HG02840 (cell line): Measurements from ENCODE around the gene ZNF79.
A peak's percentile ranks its signal among the peaks of the same experiment; 100 is the strongest.

ENCODE experiments used
- ATAC-seq: cut with Tn5 transposase; IDR thresholded peaks from one replicate; pipeline ENCODE4 v1.9.1; 2021; ENCODE audit warnings: mild to moderate bottlenecking, moderate library complexity, moderate number of reproducible peaks; ENCODE audit not compliant: unreplicated experiment, low FRiP score

ZNF79 gene

GRCh38 chr9:127422787-127423186 lies 1.4 kb upstream of the ZNF79 start:
- no peak for ATAC-seq

DNA sequence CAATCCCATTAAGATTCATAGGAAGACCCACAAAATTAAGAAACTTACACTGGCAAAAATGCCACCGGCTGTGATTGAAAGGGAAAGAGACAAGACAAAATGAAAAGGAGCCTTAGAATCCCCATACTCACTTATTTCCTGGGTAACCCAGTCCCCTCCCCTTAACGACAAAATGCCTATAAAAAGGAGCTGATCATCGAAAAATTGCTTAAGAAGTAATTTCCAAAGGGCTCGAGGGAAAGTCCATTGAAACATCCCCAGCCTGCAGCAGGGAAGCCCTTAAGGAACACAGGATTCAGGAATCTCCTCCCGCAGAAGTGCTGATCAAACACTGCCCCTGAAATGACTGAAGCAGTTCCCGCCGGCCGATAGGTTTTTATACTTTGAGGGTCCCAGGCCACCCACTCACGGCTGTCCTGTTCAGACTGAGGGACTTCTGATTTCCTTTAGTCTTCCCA lies 677 bp upstream of the ZNF79 start:
- ATAC-seq = peak; percentile 15

DNA sequence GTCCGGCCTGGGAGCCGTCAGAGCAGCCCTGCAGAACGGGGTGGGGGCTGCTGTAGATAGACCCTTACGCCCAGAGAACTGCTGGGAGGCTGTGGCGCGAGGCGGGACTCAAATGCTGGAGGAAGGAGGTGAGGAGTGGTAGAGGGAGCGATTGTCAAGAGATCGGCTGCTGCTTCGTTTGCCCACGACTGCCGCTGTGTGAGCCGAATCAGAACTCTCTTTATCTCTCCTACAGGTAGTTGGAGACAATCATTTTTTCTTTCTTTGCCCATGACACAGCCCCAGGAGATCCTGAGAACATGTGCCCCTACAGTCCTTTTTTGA lies 456 bp downstream of the ZNF79 start:
- no peak for ATAC-seq

DNA sequence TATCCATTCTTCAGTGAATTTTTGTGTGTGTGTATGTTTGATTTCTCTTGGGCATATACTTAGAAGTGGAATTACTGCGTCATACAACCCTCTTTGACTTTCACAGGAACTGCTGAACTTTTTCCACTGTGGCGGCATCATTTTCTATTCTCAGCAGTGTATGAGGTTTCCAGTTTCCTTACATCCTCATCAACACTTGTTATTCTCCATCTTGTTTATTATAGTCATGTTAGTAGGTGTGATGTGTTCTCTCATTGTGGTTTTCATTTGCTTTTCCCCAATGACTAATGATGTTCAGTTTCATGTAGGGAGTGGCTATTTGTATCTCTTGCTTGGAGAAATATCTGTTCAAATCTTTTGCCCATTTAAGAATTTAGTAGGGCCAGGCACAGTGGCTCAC lies 2.6 kb downstream of the ZNF79 start:
- ATAC-seq = no peak

GRCh38 chr9:127428348-127428747 lies 4.2 kb downstream of the ZNF79 start:
- ATAC-seq = no peak

DNA sequence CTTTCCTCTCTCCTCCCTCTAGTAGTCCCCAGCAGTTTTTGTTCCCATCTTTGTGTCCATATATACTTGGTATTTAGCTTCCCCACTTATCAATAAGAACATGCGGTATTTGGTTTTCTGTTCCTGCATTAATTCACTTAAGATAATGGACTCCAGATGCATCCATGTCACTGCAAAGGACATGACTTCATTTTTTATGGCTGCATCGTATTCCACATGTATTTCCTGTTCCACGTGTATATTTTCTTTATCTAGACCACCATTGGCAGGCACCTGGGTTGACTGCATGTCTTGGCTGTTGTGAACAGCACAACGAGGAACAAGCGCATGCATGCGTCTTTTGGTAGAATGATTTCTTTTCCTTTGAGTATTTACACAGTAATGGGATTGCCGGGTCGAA lies 6.2 kb downstream of the ZNF79 start:
- ATAC-seq = no peak

DNA sequence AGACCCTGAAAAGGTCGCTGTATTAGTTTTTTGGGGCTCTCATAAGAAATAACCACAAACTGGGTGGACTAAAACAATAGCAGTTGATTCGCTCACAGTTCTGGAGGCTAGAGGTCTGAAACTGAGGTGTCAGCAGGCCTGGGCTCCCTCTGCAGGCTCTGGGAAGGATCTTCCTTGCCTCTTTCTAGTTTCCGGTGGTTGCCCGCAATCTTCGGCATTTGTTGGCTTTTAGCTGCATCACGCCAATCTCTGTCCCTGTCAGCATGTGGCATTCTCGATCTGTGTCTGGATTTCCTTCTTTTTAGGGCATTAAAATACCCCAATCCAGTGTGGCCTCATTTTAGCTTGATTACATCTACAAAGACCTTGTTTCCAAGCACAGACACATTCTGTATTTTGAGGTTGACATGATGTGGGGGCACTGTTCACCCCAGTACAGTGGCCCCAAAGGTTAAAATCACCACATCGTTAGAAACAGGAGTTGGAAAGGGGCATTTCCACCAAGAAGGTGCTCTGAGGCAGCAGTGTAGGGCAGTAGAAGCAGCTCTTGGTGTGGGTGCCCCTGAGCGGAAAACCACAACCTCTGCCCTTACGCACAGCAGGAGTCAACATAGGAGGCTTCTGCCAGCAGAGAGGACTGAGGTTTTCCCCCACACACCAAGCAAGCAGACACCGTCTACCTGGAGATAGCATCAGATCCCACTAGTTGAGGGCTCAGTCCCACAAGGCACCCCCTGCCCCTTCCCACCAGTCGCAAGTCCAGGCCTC lies 13.5 kb downstream of the ZNF79 start:
- no peak for ATAC-seq

DNA sequence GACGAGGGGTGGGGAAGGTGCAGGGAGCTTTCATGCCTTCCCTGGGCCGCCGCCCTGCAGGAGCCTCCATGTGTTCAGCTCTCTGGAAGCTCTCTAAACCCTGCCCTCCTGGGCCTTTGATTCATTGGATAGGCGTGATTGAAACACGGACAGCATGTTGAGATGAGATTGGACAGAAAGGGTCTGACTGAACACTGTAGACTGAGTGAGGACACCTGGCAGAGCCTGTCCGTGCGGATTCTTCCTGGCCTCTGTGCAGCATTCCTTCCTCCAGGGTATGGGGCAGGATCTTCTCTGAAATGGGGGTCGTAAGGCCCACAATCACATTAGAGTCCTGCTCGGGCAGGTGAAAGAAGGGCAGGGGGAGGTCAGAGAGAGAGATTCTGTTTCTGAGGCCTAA lies 14.2 kb downstream of the ZNF79 start:
- ATAC-seq = no peak

DNA sequence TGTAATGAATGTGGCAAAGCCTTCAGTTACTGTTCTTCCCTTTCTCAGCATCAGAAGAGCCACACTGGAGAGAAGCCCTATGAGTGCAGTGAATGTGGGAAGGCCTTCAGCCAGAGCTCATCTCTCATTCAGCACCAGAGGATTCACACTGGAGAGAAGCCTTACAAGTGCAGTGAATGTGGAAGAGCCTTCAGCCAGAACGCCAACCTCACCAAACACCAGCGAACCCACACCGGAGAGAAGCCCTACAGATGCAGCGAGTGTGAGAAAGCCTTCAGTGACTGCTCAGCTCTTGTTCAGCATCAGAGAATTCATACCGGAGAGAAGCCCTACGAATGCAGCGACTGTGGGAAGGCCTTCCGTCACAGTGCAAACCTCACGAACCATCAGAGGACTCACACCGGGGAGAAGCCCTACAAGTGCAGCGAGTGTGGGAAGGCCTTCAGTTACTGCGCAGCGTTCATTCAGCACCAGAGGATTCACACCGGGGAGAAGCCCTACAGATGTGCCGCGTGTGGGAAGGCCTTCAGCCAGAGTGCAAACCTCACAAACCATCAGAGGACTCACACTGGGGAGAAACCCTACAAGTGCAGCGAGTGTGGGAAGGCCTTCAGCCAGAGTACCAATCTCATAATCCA lies 20.2 kb downstream of the ZNF79 start:
- ATAC-seq = no peak

GRCh38 chr9:127444921-127445850 lies 21.0 kb downstream of the ZNF79 start:
- no peak for ATAC-seq

DNA sequence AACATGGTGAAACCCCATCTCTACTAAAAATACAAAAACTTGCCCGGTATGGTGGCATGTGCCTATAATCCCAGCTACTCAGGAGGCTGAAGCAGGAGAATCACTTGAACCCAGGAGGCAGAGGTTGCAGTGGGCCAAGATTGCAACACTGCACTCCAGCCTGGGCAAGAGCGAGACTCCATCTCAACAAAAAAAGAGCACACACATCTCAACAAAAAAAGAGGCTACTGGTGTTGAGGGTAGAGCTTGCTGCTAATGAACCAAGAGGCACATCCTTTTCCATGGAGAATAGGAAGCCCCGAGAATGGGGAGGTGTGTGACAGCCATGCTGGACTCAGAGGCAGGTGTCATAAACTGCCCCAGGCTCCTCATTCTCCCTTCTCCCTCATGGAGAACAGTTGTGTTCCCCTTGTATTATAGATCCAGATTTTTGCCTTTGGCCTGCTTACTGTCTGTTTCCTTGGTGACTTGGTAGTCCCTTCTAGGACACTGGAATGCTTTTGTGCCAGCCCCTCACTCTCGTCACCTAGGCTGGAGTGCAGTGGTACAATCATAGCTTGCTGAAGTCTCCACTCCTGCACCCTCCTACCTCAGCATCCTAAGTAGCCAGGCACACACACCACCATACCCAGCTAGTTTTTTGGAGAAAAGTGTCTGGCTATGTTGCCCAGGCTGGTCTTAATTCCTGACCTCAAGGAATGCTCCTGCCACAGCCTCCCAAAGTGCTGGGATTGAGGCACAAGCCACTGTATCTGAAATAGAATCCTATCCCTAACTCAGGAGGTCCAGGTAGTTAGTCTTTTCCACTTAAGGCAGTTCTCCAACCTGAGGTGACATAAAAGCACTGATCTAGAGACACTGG lies 21.9 kb downstream of the ZNF79 start:
- ATAC-seq = no peak

- ATAC-seq = no peak
Observed at GRCh38 chr9:127446713-127447415, 22.7 kb downstream of the ZNF79 start.

DNA sequence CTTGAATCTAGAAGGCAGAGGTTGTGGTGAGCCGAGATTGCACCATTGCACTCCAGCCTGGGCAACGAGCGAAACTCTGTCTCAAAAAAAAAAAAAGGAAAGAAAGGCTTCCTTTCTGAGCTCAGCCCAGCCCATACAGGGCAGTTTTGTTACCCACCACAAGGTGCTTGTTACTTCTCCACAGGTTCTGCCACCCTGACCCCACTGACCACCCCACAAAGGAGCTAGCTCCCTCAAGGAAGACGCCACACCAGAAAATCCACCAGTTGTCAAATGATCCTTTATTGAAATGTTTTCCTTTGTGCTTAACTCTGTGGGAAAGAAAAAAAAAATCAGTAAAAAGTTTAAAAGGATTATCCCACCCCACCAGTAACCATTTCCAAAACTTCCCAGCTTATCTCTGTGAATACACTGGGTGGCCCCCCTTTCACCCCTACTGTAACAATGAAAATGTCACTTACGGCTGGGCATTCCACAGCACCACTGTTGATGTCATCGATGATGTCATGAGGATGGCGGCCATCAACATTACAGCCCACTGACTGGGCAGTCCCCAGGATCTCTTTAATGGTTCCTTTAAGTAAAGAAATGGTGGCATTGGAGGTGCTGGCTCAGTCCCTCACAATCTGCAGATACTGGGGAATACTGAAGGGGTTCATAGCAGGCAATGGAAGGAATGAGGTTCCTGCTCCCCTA lies 23.4 kb downstream of the ZNF79 start:
- no peak for ATAC-seq

GRCh38 chr9:127448112-127448805 lies 24.1 kb downstream of the ZNF79 start:
- ATAC-seq = no peak

DNA sequence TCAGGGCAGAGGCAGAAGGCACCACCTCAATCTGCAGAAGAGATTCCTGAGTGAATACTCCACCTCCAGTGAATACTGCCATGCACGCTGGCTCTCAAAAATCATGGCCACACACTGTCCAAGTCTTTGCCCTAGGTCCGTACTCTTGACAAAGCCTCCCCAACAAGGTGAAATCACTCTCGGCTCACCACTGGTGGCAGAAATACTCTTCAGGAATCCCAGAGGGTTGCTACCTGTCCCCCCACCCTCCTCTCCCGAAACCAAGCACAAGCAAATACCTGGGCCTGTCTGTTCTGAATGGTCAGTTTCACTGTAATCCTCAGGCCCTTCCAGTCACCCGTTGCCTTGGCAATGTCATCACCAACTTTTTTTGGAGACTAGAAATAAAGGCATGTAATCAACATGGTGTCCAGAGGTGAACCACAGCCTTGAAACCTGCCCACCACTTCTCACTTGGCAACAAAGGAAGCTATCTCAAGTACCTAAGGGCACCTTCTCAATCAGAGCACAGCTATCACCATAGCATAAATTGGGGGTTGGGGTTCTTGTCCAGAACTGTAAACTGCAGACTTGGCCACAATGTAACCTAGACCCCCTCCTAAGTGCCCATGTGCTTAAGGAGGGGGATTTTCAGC lies 25.3 kb downstream of the ZNF79 start:
- no peak for ATAC-seq

- no peak for ATAC-seq
Observed at GRCh38 chr9:127450243-127450760, 26.1 kb downstream of the ZNF79 start.

- ATAC-seq = peak; percentile 70
Observed at GRCh38 chr9:127450830-127451607, 26.8 kb downstream of the ZNF79 start, which contains the start of the genes LRSAM1 and RPL12. LRSAM1 (plus strand) TSS chr9:127451510; CDS start chr9:127454528, 3,018 bp downstream. RPL12 (minus strand) TSS chr9:127451406; CDS start chr9:127451317, 89 bp downstream.
